Measurements from ENCODE around the gene MEIOSIN. TPM values are rescaled to one million over a fixed set of nuclear protein-coding genes. Genes with fewer than 3 reads are reported as not detected.

MEIOSIN gene
- total RNA-seq, 4 donors from 2014 or later = not detected

DNA sequence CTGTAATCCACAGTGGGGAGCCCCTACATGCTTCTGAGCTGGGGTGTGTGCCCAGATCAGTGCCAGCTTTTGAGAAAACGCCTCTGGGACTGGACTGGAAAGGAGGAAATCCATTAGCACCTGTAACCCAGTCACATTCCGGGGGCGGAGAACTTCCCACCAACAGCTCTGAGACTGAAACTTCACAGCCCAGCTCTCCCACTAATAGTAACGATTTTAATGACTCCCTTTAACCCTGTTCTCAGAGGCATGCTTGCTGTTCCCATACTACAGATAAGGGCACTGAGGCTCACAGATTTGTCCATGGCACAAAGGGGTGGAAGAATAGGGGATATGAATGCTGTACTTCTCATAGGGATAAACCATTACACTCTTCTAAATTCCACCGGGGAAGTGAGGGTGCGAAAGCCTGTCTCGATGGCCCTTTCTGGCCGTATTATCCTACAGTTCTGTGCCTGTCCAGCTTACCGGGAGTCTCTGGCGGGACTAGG lies 3.4 kb upstream of the MEIOSIN start:
- H3K36me3 ChIP-seq = no peaks in the 10 kb centered on the region
- DNase-seq = no peak
- TF ChIP-seq POLR2A (IDR thresholded peaks at IDR 0.05) = no peak
- TF ChIP-seq, protein P1, sequence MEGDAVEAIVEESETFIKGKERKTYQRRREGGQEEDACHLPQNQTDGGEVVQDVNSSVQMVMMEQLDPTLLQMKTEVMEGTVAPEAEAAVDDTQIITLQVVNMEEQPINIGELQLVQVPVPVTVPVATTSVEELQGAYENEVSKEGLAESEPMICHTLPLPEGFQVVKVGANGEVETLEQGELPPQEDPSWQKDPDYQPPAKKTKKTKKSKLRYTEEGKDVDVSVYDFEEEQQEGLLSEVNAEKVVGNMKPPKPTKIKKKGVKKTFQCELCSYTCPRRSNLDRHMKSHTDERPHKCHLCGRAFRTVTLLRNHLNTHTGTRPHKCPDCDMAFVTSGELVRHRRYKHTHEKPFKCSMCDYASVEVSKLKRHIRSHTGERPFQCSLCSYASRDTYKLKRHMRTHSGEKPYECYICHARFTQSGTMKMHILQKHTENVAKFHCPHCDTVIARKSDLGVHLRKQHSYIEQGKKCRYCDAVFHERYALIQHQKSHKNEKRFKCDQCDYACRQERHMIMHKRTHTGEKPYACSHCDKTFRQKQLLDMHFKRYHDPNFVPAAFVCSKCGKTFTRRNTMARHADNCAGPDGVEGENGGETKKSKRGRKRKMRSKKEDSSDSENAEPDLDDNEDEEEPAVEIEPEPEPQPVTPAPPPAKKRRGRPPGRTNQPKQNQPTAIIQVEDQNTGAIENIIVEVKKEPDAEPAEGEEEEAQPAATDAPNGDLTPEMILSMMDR (IDR thresholded peaks at IDR 0.05) = no peak
- H3K27ac ChIP-seq = peak overlapping the region; percentile 72 to 73
- intact Hi-C loops (cut with DNase I; ENCODE audit: low total_unique reads) = no loop called here
- H3K27me3 ChIP-seq = no peaks in the 10 kb centered on the region
- H3K9me3 ChIP-seq = no peaks in the 10 kb centered on the region
- H3K4me3 ChIP-seq = peak overlapping the region; percentile 89 to 94
- peaks cover 0 to 4% of the 10 kb centered on the region in 2 donors for H3K4me1 ChIP-seq

GRCh38 chr19:45730368-45731288 lies 2.6 kb upstream of the MEIOSIN start, which contains the start of gene FBXO46:
FBXO46 (minus strand) TSS chr19:45730896; CDS start chr19:45713495, 17,401 bp downstream.
- peak; percentile 97 for DNase-seq
- H3K4me3 ChIP-seq = peak within 1 kb of the TSS; percentile 89 to 94
- peak; percentile 76 to 77 for TF ChIP-seq POLR2A (IDR thresholded peaks at IDR 0.05)
- TF ChIP-seq, protein P1 (IDR thresholded peaks at IDR 0.05) = peak in 1 of 4 experiments; percentile 37
- no peaks in the 10 kb centered on the region for H3K36me3 ChIP-seq
- peaks cover 0 to 4% of the 10 kb centered on the region in 2 donors for H3K4me1 ChIP-seq
- intact Hi-C loops (cut with DNase I; ENCODE audit: low total_unique reads) = no loop called here
- H3K27me3 ChIP-seq = no peaks in the 10 kb centered on the region
- H3K9me3 ChIP-seq = no peaks in the 10 kb centered on the region
- peak within 1 kb of the TSS; percentile 72 to 73 for H3K27ac ChIP-seq

GRCh38 chr19:45739498-45740439 lies 6.5 kb downstream of the MEIOSIN start:
- H3K36me3 ChIP-seq = no peaks in the 10 kb centered on the region
- no peaks in the 10 kb centered on the region for H3K27me3 ChIP-seq
- no peak for DNase-seq
- intact Hi-C loops (cut with DNase I; ENCODE audit: low total_unique reads) = no loop called here
- TF ChIP-seq, protein P1 (IDR thresholded peaks at IDR 0.05) = no peak
- no peak for TF ChIP-seq POLR2A (IDR thresholded peaks at IDR 0.05)
- no peaks in the 10 kb centered on the region for H3K4me1 ChIP-seq
- H3K9me3 ChIP-seq = no peaks in the 10 kb centered on the region
- no peak overlapping the region for H3K27ac ChIP-seq
- no peak overlapping the region for H3K4me3 ChIP-seq

DNA sequence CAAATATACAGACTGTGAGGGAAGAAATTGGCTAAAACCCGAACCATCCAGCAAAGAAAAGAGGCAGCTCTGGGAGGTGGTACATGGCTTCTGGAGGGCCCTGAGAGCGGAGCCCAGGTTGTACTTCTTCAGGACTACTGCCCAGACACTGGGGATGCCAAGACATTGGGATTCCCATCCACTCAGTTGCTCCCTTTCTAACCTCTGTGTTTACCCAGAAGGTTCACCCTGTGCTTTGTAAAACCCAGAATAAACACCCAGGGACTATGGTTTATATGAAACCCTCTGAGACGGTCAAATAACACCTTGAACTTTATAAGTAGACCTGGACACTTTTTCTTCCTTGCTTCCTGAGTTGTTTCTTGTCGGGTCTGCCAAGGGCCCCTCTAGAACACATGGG lies 9.7 kb downstream of the MEIOSIN start:
- TF ChIP-seq POLR2A (IDR thresholded peaks at IDR 0.05) = no peak
- TF ChIP-seq, protein P1 (IDR thresholded peaks at IDR 0.05) = no peak

More for the DNA sequence above, 9.7 kb downstream of the MEIOSIN start:
- Histone ChIP-seq H3K9me3 (no peaks in the 10 kb centered on the region), H3K4me1 (no peaks in the 10 kb centered on the region), H3K27me3 (no peaks in the 10 kb centered on the region), H3K27ac (no peak overlapping the region), H3K4me3 (no peak overlapping the region), H3K36me3 (no peaks in the 10 kb centered on the region)
- intact Hi-C loops (cut with DNase I; ENCODE audit: low total_unique reads) = no loop called here
- DNase-seq = no peak

Measured in uterus (tissue), 4 donors.